H1 (cell line): ENCODE results near the gene RBL1. TPM values are rescaled to one million over a fixed set of nuclear protein-coding genes. Genes with fewer than 3 reads are reported as not detected.

ENCODE experiments used
- EGR1 ChIP-seq: IDR thresholded peaks from 2 replicates; pipeline ENCODE4 v1.6.1; 2011; ENCODE audit warnings: low read depth, low read length, borderline replicate concordance
- FOSL1 ChIP-seq: IDR thresholded peaks from 2 replicates; pipeline ENCODE4 v1.6.1; 2011; ENCODE audit warnings: mild to moderate bottlenecking, low read depth, low read length, moderate library complexity; ENCODE audit not compliant: insufficient read depth
- MAFK ChIP-seq: IDR thresholded peaks from 2 replicates; pipeline ENCODE4 v1.6.1; 2012; ENCODE audit warnings: low read depth, mild to moderate bottlenecking, improper control_type of control experiment, low read length
- PHF8 ChIP-seq: fragments of 200-600 bp; sonication (generic); conservative IDR thresholded peaks from 2 replicates; pipeline ENCODE4 v1.7.1; 2012; ENCODE audit warnings: low read depth, mild to moderate bottlenecking, inconsistent platforms, low read length, moderate library complexity
- POLR2A ChIP-seq, 2 experiments: IDR thresholded peaks; 1 replicate in 1 of 2; 2 replicates in 1 of 2; pipeline ENCODE4 v1.6.1; 2011; ENCODE audit warnings: low read depth in 2 of 2, low read length in 2 of 2, mild to moderate bottlenecking in 2 of 2; ENCODE audit errors: control extremely low read depth in 1 of 2
- RAD21 ChIP-seq, 2 experiments: IDR thresholded peaks in 1 of 2; conservative IDR thresholded peaks in 1 of 2; 2 replicates each; pipeline ENCODE4 v1.6.1; 2011; ENCODE audit warnings: low read depth in 2 of 2, low read length in 2 of 2, improper control_type of control experiment in 1 of 2, inconsistent platforms in 1 of 2, mild to moderate bottlenecking in 1 of 2, moderate library complexity in 1 of 2
- RBBP5 ChIP-seq: IDR thresholded peaks from 2 replicates; pipeline ENCODE4 v1.7.1; 2012; ENCODE audit warnings: low read depth, mild to moderate bottlenecking, inconsistent platforms, low read length, moderate library complexity, borderline replicate concordance
- TBP ChIP-seq: IDR thresholded peaks from 2 replicates; pipeline ENCODE4 v1.6.1; 2011; ENCODE audit warnings: low read depth, low read length, improper control_type of control experiment
- TCF12 ChIP-seq: IDR thresholded peaks from 2 replicates; pipeline ENCODE4 v1.6.1; 2011; ENCODE audit warnings: low read depth, mild to moderate bottlenecking, low read length
- polyA plus RNA-seq, 7 experiments: library from polyadenylated mRNA; depleted of rRNA in 3 of 7; stranded (reverse) in 5 of 7; unstranded in 2 of 7; fragments of >200 nt in 5 of 7; fragments of 200-250 nt in 2 of 7; gene quantifications; 1 replicate in 5 of 7; 2 replicates in 1 of 7; 4 replicates in 1 of 7; pipeline versions ENCODE4 v1.2.1 to v1.2.3, GENCODE V29; 2011 to 2013; ENCODE audit warnings: missing spikeins in 2 of 7, mixed read lengths in 2 of 7
- total RNA-seq: library from RNA; stranded (reverse); fragmentation: NEBNext Ultra II Directional; extraction: Animal tissue kit (Norgen Biotek cat#: 25700); gene quantifications from 2 replicates; pipeline ENCODE4 v1.2.1, GENCODE V29; 2021
- TF ChIP-seq, protein P1 (sequence below): fragments of 300-600 bp; sonication (generic); IDR thresholded peaks from 2 replicates; pipeline ENCODE4 v1.7.1; 2012; ENCODE audit warnings: low read length, moderate library complexity, mild to moderate bottlenecking, inconsistent platforms; ENCODE audit not compliant: insufficient replicate concordance

RBL1 gene
- total and polyA plus RNA-seq, 2 of the 8 experiments (the other 6 are each of a cell fraction or from before 2014, with no cell fraction given) = 3.2 to 12.3 TPM

DNA sequence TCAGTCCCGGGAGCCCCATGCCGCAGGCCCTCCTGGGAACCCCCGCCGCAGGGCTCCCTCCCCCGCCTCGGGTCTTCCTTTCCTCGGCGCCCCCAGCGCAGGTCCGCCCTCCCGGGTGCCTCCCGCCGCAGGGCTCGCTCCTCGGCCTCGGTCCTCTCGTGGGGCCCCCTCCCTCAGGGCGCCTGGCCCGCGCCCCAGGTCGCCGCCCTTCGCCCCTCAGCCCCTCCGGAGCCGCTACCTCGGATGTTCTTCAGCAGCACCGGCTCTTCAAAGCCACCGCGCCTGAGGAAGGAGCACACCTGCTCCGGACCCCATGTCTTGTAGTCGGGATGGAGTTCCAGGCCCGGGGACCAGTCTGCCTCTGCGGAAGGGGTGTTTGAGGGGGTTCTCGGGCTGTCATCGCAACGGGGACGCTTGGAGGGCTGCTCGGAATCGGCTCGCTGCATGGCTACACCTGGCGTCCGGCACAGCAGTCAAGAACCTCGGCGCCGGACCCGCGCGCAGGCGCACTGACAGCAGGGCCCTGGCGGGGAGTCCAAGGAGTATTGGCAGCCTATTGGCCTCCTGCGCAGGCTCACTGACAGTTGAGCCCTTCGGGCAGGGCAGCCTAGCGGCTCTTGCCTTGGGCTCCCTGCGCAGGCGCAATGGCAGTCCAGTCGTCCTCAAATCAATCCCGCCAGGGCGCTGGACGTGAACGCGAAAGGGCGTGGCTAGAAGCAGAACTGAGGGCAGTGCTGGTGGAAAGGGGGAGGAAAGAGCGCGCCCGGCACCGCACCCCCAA lies 144.4 kb downstream of the RBL1 start, which contains the start of gene SAMHD1 (continued):
- no peak for TF ChIP-seq TCF12
- TF ChIP-seq POLR2A (IDR thresholded peaks at IDR 0.05; ENCODE audit: control extremely low read depth in 1 of 2, low read depth in 2 of 2, low read length in 2 of 2) = peak in 1 of 2 experiments; percentile 51; a peak in 1 of 3 replicates
- TF ChIP-seq PHF8 = 0 out of 2 replicates have a peak, but pooled peaks have one; percentile 39
- peak; percentile 55; the same call in 1 of the 2 replicates for TF ChIP-seq RBBP5
- TF ChIP-seq MAFK = no peak
- TF ChIP-seq FOSL1 = no peak
- no peak for TF ChIP-seq EGR1
- TF ChIP-seq RAD21 (IDR thresholded peaks at IDR 0.05 in 1 of 2, conservative IDR thresholded peaks at IDR 0.05 in 1 of 2; ENCODE audit: low read depth in 2 of 2, low read length in 2 of 2) = no peak
- no peak for TF ChIP-seq TBP
- TF ChIP-seq, protein P1, sequence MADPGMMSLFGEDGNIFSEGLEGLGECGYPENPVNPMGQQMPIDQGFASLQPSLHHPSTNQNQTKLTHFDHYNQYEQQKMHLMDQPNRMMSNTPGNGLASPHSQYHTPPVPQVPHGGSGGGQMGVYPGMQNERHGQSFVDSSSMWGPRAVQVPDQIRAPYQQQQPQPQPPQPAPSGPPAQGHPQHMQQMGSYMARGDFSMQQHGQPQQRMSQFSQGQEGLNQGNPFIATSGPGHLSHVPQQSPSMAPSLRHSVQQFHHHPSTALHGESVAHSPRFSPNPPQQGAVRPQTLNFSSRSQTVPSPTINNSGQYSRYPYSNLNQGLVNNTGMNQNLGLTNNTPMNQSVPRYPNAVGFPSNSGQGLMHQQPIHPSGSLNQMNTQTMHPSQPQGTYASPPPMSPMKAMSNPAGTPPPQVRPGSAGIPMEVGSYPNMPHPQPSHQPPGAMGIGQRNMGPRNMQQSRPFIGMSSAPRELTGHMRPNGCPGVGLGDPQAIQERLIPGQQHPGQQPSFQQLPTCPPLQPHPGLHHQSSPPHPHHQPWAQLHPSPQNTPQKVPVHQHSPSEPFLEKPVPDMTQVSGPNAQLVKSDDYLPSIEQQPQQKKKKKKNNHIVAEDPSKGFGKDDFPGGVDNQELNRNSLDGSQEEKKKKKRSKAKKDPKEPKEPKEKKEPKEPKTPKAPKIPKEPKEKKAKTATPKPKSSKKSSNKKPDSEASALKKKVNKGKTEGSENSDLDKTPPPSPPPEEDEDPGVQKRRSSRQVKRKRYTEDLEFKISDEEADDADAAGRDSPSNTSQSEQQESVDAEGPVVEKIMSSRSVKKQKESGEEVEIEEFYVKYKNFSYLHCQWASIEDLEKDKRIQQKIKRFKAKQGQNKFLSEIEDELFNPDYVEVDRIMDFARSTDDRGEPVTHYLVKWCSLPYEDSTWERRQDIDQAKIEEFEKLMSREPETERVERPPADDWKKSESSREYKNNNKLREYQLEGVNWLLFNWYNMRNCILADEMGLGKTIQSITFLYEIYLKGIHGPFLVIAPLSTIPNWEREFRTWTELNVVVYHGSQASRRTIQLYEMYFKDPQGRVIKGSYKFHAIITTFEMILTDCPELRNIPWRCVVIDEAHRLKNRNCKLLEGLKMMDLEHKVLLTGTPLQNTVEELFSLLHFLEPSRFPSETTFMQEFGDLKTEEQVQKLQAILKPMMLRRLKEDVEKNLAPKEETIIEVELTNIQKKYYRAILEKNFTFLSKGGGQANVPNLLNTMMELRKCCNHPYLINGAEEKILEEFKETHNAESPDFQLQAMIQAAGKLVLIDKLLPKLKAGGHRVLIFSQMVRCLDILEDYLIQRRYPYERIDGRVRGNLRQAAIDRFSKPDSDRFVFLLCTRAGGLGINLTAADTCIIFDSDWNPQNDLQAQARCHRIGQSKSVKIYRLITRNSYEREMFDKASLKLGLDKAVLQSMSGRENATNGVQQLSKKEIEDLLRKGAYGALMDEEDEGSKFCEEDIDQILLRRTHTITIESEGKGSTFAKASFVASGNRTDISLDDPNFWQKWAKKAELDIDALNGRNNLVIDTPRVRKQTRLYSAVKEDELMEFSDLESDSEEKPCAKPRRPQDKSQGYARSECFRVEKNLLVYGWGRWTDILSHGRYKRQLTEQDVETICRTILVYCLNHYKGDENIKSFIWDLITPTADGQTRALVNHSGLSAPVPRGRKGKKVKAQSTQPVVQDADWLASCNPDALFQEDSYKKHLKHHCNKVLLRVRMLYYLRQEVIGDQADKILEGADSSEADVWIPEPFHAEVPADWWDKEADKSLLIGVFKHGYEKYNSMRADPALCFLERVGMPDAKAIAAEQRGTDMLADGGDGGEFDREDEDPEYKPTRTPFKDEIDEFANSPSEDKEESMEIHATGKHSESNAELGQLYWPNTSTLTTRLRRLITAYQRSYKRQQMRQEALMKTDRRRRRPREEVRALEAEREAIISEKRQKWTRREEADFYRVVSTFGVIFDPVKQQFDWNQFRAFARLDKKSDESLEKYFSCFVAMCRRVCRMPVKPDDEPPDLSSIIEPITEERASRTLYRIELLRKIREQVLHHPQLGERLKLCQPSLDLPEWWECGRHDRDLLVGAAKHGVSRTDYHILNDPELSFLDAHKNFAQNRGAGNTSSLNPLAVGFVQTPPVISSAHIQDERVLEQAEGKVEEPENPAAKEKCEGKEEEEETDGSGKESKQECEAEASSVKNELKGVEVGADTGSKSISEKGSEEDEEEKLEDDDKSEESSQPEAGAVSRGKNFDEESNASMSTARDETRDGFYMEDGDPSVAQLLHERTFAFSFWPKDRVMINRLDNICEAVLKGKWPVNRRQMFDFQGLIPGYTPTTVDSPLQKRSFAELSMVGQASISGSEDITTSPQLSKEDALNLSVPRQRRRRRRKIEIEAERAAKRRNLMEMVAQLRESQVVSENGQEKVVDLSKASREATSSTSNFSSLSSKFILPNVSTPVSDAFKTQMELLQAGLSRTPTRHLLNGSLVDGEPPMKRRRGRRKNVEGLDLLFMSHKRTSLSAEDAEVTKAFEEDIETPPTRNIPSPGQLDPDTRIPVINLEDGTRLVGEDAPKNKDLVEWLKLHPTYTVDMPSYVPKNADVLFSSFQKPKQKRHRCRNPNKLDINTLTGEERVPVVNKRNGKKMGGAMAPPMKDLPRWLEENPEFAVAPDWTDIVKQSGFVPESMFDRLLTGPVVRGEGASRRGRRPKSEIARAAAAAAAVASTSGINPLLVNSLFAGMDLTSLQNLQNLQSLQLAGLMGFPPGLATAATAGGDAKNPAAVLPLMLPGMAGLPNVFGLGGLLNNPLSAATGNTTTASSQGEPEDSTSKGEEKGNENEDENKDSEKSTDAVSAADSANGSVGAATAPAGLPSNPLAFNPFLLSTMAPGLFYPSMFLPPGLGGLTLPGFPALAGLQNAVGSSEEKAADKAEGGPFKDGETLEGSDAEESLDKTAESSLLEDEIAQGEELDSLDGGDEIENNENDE = no peak
